ENCODE results near the gene FAP.

The FAP gene, protein sequence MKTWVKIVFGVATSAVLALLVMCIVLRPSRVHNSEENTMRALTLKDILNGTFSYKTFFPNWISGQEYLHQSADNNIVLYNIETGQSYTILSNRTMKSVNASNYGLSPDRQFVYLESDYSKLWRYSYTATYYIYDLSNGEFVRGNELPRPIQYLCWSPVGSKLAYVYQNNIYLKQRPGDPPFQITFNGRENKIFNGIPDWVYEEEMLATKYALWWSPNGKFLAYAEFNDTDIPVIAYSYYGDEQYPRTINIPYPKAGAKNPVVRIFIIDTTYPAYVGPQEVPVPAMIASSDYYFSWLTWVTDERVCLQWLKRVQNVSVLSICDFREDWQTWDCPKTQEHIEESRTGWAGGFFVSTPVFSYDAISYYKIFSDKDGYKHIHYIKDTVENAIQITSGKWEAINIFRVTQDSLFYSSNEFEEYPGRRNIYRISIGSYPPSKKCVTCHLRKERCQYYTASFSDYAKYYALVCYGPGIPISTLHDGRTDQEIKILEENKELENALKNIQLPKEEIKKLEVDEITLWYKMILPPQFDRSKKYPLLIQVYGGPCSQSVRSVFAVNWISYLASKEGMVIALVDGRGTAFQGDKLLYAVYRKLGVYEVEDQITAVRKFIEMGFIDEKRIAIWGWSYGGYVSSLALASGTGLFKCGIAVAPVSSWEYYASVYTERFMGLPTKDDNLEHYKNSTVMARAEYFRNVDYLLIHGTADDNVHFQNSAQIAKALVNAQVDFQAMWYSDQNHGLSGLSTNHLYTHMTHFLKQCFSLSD

DNA sequence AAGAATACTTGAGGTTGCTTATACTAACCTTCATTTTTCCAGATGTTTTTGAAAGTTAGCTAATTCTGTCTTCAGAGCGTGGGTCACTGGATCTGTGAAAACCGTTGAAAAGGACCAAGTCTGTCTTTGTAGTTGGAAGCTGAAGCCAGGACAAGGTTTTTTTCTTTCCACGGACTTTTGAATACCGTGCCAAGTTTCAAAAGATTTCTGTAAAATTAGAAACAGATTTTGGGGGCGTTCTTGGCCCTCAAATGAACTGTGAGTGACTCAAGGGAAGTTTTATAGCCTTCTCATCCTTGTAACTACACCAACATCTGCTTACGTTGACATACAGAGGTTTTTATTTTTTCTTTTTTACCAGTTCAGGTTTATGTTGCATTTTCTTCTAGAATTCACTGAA lies at the start of gene FAP:
Gene FAP, minus strand, starts transcription at position 152 of the 400 bp plus-strand sequence. Its CDS starts 118 bp downstream, at position 34.
- no peak for DNase-seq

DNA sequence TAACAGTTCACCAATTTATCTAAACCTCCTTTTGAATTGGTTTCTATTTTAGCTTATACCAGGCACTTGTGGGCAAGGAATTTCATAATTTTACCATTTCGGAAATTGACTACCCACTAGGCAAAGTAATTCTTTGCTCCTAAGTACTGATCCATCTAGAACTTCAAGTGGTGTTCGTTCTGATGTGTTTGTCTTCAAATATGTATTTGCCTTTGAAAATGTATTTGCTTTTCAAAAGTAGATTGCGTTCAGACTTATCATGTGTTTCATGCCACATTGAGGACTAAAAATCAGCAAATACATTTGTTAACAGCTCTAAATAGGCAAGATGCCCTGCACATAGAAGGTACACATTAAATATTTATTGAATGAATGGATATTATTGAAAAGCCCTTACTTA lies 48.5 kb upstream of the FAP start:
- no peak for DNase-seq

DNA sequence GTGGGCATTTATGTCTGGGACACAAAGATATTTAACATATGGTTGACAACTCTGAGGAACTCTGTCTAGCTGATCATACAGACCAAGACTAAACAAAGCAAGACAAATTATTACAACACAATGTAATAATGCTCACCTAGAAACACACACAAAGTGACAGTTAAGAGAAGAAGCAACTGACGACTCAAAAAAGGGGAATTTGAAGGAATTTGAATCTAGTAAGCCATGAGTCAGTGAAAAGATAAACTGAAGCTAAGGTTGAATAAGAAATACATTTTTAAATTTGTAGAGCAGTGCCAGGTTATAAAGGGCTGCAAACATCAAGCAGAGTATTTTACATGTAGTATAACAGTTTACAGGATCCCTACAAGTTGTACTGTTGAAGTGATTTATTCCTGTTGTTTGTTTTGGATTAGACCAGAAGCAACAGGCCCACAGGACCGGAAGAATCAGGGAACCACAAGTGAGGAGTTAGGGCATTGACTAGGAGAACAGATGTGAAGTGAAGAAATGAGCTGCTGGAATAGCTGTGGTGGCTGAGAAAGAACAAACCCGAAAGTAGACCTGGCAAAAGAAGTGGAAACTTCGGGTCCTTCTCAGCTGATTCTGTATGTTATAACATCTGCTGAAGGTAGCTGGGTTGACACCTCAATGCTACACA lies 39.6 kb upstream of the FAP start:
- no peak for DNase-seq

DNA sequence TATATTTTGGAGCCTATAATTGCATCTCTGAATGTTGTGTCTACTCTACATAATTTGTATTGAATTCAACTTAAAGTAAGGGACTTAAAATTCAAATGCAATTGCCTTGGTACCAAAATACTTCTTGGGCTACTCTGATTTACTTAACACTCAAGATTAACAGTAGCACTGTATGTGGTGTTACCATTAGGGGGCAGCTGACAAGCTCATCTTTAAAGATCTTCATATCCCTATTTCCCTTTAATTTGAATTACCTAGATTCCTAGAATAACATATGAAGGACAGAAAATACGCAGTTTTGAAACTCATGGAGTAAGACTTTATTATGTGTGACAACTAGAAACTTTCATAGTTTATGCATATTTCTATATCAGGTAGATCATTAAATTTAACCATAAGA lies 37.4 kb upstream of the FAP start:
- no peak for DNase-seq

DNA sequence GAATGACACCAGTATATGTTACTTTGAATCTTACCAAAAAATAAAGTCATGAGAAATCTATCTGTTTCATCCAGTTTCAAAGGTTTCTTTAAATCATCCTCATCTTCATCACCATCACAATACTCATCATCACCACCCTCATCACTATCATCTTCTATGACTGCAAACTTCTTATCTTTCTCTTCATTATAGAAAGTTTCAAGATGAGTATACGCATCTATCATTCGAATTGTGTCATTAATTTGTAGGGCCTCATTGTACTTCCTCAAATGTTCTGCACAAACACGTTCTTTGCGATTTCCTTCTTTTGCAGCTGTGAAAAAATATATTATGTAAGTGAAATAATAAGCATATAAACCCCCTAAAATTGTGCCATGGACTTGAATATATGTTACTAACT lies 34.1 kb upstream of the FAP start:
- DNase-seq: no peak

DNA sequence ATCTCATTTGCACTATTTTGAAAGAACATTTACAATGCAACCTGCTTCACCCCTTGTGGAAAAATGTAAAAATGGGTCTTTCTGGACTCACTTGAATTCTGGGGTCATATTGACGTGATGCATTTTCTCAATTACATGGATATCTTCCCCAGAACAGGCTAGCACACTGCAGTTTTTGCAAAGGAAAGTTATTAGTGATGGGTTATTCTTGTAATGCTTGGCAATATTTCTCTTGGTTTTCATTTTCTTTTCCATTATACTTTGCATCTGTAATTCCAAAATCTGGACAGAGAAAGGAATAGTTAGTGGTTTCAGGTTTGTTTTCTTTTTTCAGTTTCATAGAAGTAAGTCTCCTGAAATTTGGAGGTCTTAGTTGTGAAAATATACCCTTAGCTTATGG lies 24.8 kb upstream of the FAP start:
- no peak for DNase-seq

DNA sequence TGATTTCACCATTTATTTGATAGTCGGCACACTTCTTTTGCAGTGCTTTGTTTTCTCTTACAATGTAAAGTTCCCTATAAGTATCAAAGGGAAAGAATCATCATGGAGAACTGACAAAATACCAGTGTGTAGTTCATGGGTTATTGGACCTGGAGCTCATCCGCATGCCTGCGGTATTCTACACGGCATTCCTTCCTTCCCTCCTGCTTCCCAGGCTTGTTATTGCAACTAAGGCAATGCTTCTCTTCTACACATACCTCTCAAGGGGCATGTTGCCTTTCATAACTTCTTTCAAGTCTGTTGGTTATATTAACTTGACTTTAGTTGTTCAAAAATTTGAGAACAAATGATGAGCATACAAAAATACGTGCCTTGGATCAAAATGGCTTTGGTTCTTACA lies 24.3 kb upstream of the FAP start:
- no peak for DNase-seq

DNA sequence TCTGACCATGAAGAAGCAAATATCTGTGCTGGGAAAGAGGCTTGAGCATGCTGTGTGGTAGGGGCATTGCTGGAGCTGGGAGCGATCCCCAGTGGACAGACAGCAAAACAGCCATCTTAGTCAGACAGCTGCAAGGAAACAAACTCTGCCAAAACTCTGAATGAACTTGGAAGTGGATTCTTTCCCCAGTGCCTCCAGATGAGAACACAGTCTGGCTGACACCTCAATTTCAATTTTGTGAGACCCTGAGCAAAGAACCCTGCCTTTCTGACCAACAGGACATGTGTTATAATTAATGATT lies 23.2 kb upstream of the FAP start:
- DNase-seq: no peak

DNA sequence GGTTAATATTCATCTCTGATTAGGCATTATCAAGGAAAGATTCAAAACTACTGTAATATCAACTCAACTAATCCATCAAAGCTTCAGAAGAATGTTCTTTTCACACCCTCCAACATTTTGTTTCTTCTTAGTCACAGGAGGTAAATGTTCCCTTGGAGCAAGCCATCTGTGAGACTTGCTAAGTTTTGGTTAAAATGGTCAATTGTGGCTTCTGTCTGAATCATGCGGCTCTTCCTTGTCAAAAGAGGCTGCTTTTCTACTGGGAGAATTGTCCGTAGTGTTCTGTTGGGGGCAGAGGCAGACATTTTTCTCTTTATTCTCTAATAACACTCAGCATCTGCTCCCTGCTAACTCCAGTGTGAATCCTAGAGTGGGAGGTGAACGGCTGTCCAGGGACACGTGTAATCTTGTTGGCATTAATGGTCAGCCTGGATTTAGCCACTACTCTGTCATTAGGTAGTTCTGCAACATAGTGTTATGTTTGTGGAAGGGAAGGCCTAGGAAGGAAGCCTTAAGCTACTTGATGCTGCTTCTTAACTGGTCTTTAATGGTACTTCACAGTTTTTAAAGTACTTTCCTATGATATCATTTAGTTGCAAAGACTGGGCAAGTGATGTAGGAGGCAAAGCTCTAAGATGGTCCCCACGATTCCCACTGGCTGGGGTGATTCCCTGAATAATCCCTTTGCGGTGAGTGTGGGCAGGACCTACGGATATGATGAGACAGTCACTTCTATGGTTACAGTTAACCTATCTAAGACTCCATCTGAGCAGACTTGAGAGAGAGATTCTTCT lies 22.6 kb upstream of the FAP start:
- no peak for DNase-seq

DNA sequence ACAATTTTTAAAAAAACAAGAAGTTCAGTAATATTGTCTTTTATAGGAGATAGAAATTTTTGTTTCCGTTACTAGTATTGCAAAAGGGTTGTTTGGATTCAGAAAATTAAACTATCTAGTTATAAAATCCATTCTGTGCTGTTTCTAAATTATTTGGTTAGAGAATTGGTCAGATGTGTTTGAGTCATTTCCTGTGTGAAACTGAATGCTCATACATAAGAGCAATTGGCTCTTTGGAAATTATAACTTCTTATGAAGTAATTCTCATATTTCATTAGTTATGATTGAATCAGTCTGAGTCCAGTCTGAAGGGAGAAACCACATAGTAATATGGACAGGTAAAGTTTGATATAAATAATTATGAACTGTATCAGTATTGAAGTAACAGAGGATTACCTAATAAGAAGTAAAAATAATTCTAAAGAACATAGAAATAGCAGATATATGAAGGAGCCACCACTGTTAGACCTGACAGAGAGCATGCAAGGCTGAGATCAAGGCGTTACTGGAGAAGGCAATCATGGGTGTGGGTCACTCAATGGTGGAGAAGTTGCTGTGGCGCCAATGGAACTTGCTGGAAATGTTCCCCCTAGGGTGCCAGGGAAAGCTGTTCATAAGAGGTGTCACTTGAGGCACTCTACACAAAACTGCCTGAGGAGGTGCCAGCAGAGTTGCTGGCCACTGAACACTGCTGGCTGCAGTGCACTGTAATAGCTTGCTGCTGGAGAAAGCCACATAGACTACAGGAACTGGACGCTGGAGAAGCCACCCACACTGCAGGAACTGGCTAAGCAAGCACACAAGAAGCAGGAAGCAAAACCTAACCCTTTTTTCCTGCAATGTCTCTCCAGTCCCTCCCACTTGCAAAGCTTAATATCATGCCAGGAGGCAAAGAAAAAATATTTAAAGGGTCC lies 18.0 kb upstream of the FAP start:
- DNase-seq: no peak

DNA sequence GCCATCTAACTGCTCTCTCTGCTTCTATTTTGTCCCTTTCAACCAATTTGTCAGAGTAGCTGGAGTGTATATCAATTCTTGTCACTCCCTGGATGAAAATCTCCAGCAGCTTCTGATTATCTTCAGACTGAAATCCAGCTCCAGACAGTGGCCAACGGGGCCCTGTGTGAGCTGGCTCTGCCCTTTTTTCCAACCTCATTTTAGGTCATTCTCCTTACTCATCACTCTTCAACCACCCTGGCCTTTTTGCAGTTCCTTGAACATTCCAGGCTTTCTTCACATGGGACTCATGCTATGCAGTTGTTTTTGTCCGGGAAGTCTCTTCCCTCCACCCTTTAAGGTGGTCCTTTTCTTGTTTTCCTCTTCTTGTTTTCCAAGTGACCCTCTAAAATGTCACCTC lies 15.4 kb upstream of the FAP start:
- DNase-seq: no peak

DNA sequence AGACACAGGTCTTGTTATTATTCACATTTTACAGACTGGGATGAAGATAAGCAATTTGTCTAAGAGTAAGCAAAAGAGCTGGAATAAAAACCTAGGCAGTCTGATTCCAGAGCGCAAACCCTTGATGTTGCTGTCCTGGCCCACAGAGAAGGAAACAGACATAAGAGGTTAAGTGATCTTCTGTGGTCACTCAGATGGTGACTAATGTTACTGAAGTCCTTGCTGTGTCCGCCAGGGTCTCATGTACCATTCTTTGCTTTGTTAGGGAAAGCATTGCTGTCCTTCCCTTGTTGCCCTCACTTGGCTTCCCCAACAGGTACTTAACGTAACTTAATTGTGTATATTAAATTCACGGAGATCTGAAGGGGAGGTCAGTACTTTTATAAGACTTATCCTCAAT lies 14.9 kb upstream of the FAP start:
- no peak for DNase-seq

DNA sequence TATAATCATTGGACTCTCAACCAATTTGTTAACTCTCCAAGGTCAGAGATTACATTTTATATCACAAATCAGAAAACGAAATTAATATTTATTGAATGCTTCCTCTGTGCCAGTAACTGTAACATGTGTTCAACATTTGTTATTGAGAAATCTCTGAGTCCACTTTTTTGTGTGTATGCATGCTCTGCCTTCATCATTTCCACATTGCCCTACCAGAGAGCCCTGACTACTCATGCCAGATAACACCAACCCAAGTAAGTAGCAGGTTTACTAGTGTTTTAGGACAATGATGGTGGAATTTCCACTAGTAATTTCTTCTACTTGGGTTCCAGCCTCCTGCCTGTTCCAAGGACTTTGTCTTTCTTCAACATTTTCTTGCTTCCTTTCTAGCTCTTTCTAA lies 14.2 kb upstream of the FAP start:
- no peak for DNase-seq

DNA sequence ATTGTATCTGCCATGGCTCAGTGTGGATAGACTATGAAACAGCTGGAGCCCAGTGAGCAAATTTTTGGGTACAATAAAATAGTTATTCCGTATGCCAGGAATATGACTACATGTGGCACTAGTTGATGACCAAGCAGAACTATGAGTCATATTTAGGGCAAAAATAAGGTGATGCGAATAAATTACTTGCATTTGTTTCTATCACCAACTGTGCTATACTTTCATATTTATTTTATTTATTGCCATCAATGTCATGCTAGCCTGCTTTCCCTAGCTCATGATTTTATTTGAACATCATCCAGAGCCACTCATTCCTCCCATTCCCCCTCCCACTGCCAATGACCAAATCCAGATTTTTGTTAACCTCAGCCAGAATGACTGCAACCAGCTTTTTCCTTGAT lies 13.3 kb upstream of the FAP start:
- no peak for DNase-seq

DNA sequence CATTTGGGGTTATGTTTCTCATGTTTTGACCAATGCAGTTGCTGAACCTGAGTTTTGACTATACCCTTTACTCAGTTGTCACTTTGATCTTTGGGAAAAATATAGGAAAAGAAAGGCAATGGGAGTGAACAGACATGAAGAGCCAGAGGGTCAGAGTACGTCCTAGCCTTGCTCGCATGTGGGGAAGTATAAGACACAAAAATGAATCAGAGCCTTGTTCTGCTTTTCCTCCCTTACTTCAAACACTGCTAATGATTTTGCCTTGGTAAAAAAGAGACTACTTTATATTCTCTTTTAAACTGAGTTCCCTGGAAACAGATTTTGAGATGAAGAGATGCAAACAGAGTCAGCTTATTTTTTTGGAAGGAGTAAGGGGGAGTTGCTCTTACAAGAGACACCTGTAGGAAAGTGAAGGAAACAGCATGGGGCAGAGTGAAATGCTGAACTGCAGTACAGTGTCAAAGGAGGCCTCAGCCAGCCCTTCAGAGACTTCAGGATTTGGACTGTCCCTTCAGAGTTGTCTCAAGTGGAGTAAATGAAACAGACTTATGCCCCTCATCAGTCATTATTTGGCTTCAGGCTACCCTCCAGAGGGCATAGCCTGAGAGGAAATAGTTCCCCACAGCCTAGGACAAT lies 11.1 kb upstream of the FAP start:
- DNase-seq: no peak

DNA sequence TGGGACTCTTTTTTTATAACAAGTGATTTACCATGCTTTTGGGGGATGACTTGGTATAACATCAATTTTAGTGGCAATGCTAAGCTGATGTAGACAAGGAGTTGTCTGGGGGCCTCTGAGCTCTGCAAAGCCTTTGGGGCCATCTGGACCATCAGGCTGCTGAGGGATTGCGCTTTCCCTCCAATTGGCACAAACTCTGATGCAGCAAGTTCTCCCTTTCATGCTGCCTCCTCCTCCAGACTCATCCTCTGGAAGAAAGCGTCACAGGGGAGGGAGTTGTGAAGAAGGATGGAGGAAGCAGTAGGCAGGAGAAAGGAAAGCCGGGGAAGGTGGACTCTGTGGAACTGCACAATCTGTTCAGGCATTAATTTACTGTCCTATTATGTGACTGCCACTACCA lies 10.2 kb upstream of the FAP start:
- DNase-seq: no peak

DNA sequence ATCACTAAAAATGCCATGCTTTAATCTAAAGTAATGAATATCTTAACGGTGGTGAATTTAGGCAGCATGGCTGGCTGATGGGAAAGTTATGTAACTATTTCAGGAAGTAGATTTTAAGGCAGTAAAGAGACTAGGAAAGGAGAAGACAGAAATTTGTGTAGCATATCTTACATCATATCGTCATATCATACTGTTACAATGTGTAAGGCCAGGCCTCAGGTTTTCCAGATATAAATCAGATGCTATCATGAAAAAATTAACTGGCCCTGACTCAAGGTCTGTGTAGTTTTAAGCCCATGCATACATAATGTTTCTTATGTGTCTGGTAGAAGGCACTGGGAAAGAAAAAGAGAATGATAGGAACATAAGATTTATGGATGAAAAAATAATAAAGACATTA lies 8.9 kb upstream of the FAP start:
- no peak for DNase-seq

DNA sequence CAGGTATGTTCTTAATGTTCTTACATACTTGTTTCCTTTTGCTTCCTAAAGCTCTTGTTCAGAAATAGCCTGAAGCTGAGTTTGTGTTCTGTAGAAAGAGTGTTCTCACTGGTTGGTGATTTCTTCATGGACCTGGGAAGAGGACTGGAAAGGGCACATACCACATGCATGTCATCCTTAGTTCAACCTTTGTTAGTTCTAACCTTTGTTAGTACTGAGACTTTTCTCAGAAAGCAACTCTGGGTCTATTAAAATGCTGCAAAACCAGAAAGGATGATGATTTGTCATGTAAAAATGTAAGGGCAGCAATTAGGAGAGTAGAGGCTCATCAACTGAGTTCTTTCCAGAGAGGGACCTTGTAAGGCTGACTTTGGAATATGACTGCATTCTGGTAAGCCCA lies 2.5 kb upstream of the FAP start:
- no peak for DNase-seq

DNA sequence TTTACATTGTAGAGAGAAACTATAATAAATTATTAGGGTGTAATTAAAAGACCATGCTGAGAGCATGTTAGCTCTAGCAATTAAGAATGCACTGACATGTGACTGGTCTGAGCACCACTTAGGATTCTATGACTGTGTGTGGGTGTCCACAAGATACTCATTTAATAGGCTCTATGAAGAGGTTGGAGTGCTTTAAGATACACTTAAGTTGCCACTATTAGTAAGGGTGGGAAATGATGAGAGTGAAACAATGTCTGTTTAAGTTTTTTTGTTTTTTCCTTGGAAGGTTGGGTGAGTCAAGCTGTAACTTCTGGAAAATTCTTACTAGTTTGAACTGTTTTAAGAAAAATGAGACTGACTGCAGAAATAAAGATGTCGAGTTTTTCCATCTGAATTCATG lies 1.8 kb upstream of the FAP start:
- no peak for DNase-seq

DNA sequence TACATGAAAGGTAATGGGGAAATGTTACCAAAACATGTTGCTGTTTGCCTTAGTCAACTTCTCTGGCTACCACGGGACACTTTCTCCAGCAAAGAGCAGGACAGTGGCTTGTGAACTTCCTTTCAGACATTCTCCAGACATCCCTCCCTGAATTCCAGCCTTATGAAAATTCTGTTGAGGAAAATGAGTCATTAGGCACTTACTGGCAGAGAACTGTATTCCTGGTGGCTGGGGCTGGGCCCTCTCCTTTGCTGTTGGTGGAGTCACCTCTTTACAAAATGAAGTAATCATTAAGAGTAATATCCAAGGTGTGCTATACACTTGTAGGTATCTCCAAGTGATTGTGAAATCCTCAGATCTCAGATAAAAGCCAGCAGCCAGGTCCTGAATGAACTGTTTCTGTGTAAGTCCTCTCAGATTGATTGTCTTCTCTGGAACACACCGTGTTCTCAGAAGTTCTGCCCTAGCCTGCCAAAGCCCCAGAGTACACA lies 1.3 kb upstream of the FAP start:
- DNase-seq: no peak

DNA sequence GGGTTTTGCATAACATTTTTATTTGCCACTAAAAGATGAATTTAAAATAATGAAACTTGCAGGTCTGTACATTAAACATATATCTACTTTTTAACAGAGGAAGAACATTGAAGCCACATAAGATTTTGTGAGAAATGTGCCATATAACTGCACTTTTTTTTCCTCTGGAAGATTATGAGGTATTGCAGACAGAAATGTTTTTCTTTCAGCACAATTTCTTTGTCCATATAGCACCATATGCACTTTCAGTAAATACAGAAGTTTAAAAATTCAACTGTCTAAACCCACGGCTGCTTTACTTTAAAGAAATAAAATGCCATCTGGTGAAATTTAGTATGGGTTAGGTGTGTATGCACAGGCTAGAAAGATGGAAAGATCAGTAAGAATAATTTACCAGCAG lies 470 bp upstream of the FAP start:
- no peak for DNase-seq
